HEK293T (cell line): ENCODE measurements around the gene BAIAP2.

Experiments
- CTCF ChIA-PET: fragments of 350-600 bp; formaldehyde crosslinking; extraction: SDS; loops from one replicate; lab custom pipeline; 2021; ENCODE audit warnings: antibody characterized with exemption, inconsistent platforms; lab: Yijun Ruan, JAX
- POLR2A ChIA-PET: fragments of 350-600 bp; formaldehyde crosslinking; extraction: SDS; loops from one replicate; lab custom pipeline; 2020; ENCODE audit warnings: antibody characterized with exemption, inconsistent platforms; lab: Yijun Ruan, JAX
- DNase-seq: peaks from one replicate; pipeline ENCODE4 v3.0.0; 2012; ENCODE audit warnings: mixed read lengths; ENCODE audit errors: extremely low spot score
- ARNT ChIP-seq: fragments of 450-650 bp; IDR thresholded peaks from 2 replicates; pipeline ENCODE4 v1.6.1; 2017; ENCODE audit warnings: mild to moderate bottlenecking
- BHLHE40 ChIP-seq: fragments of 450-650 bp; IDR thresholded peaks from 2 replicates; pipeline ENCODE4 v1.6.1; 2016; ENCODE audit warnings: mild to moderate bottlenecking, moderate library complexity, borderline replicate concordance
- CTBP1 ChIP-seq: fragments of 450-650 bp; IDR thresholded peaks from 2 replicates; pipeline ENCODE4 v1.6.1; 2016; ENCODE audit warnings: borderline replicate concordance
- ELF4 ChIP-seq: fragments of 450-650 bp; IDR thresholded peaks from 2 replicates; pipeline ENCODE4 v1.6.1; 2017; ENCODE audit warnings: antibody characterized with exemption
- FOXA1 ChIP-seq: fragments of 450-650 bp; IDR thresholded peaks from 2 replicates; pipeline ENCODE4 v1.6.1; 2016; ENCODE audit warnings: mild to moderate bottlenecking
- FOXK2 ChIP-seq: fragments of 450-650 bp; IDR thresholded peaks from 2 replicates; pipeline ENCODE4 v1.6.1; 2016; ENCODE audit warnings: mild to moderate bottlenecking
- FOXM1 ChIP-seq: fragments of 450-650 bp; IDR thresholded peaks from 2 replicates; pipeline ENCODE4 v1.6.1; 2017; ENCODE audit warnings: mild to moderate bottlenecking, borderline replicate concordance
- HDGF ChIP-seq: fragments of 450-650 bp; IDR thresholded peaks from 2 replicates; pipeline ENCODE4 v1.6.1; 2017; ENCODE audit warnings: antibody characterized with exemption, borderline replicate concordance
- L3MBTL2 ChIP-seq: fragments of 450-650 bp; conservative IDR thresholded peaks from 2 replicates; pipeline ENCODE4 v1.6.1; 2016; ENCODE audit warnings: mild to moderate bottlenecking
- LEF1 ChIP-seq: fragments of 450-650 bp; IDR thresholded peaks from 2 replicates; pipeline ENCODE4 v1.6.1; 2017; ENCODE audit warnings: mild to moderate bottlenecking, borderline replicate concordance
- NFRKB ChIP-seq: fragments of 450-650 bp; IDR thresholded peaks from 2 replicates; pipeline ENCODE4 v1.6.1; 2016; ENCODE audit warnings: mild to moderate bottlenecking, moderate library complexity
- PKNOX1 ChIP-seq: fragments of 450-650 bp; IDR thresholded peaks from 2 replicates; pipeline ENCODE4 v1.6.1; 2016
- SP1 ChIP-seq: fragments of 450-650 bp; IDR thresholded peaks from 2 replicates; pipeline ENCODE4 v1.6.1; 2017
- SUZ12 ChIP-seq: fragments of 450-650 bp; IDR thresholded peaks from 2 replicates; pipeline ENCODE4 v1.6.1; 2016; ENCODE audit warnings: mild to moderate bottlenecking
- TARDBP ChIP-seq: fragments of 450-650 bp; IDR thresholded peaks from 2 replicates; pipeline ENCODE4 v1.6.1; 2016
- ZNF384 ChIP-seq: fragments of 450-650 bp; IDR thresholded peaks from 2 replicates; pipeline ENCODE4 v1.6.1; 2016

BAIAP2 gene

GRCh38 chr17:81114351-81115093 is 79.6 kb downstream of the BAIAP2 start:
- TF ChIP-seq ARNT (no peak), HDGF (no peak), SP1 (no peak), TARDBP (no peak), FOXM1 (no peak), ELF4 (no peak), BHLHE40 (no peak), PKNOX1 (no peak), SUZ12 (no peak), FOXK2 (no peak), CTBP1 (no peak), FOXA1 (no peak), L3MBTL2 (no peak), LEF1 (no peak), ZNF384 (no peak), NFRKB (no peak)
- POLR2A ChIA-PET: no interaction called here
- DNase-seq: no peak
- CTCF ChIA-PET: no interaction called here

GRCh38 chr17:81115219-81115618 is 80.3 kb downstream of the BAIAP2 start:
- POLR2A ChIA-PET: no interaction called here
- TF ChIP-seq FOXA1: no peak
- no peak for TF ChIP-seq CTBP1
- no peak for TF ChIP-seq HDGF
- no peak for TF ChIP-seq FOXM1
- TF ChIP-seq ZNF384: no peak
- no peak for TF ChIP-seq SUZ12
- no peak for TF ChIP-seq LEF1
- no peak for TF ChIP-seq ARNT
- no peak for TF ChIP-seq PKNOX1
- no peak for TF ChIP-seq FOXK2
- TF ChIP-seq NFRKB: no peak
- TF ChIP-seq BHLHE40: no peak
- no peak for TF ChIP-seq L3MBTL2
- no peak for TF ChIP-seq SP1
- no peak for TF ChIP-seq TARDBP
- no peak for TF ChIP-seq ELF4
- CTCF ChIA-PET: no interaction called here
- no peak for DNase-seq

GRCh38 chr17:81115749-81116464 is 81.0 kb downstream of the BAIAP2 start:
- TF ChIP-seq SP1 (no peak), FOXM1 (no peak), ARNT (no peak), L3MBTL2 (no peak), FOXK2 (no peak), CTBP1 (no peak), SUZ12 (no peak), NFRKB (no peak), PKNOX1 (no peak), BHLHE40 (no peak)
- DNase-seq: no peak
- ChIA-PET POLR2A (no interaction called here), CTCF (interaction anchor here (0.6 kb wide), 1 partner anchor 76 kb away, joined by 3 read pairs; no protein-coding TSS in a partner anchor)

- TF ChIP-seq FOXK2 (no peak), BHLHE40 (no peak), FOXM1 (no peak), NFRKB (no peak), PKNOX1 (no peak), FOXA1 (no peak), SP1 (no peak), LEF1 (no peak), ELF4 (no peak), ZNF384 (no peak), L3MBTL2 (no peak), SUZ12 (no peak), CTBP1 (no peak)
- POLR2A ChIA-PET: no interaction called here
These were observed 81.8 kb downstream of the BAIAP2 start for GRCh38 chr17:81116704-81117103.

More at GRCh38 chr17:81116704-81117103, 81.8 kb downstream of the BAIAP2 start:
- no peak for DNase-seq
- CTCF ChIA-PET: interaction anchor here (0.6 to 0.7 kb wide), 2 partner anchors 15 to 76 kb away, joined by 3 read pairs; no protein-coding TSS in a partner anchor
